Activated CD4-positive, alpha-beta memory T cell treated with anti-CD3 and anti-CD28 coated beads, Interleukin-2, amount 10 ng/mL, durations not matched to agents 7 days and 5 days (primary cell): ENCODE results near the gene STK4. TPM values are rescaled to one million over a fixed set of nuclear protein-coding genes. Genes with fewer than 3 reads are reported as not detected.

ENCODE experiments used
- CTCF ChIA-PET: fragments of 350-600 bp; sonication (Branson Sonifier 250); formaldehyde crosslinking; loops from one replicate; lab custom pipeline; 2021; ENCODE audit warnings: antibody characterized with exemption, inconsistent platforms; lab: Charles Lee
- POLR2A ChIA-PET: fragments of 350-600 bp; sonication (Branson Sonifier 250); formaldehyde crosslinking; loops from one replicate; lab custom pipeline; 2021; ENCODE audit warnings: antibody characterized with exemption; lab: Charles Lee
- DNase-seq: peaks from one replicate; pipeline ENCODE4 v3.0.0-alpha.2; 2020
- H3K27ac Mint-ChIP-seq: one replicate; pipeline ENCODE4 v1.8.0; 2021; ENCODE audit warnings: mild to moderate bottlenecking, mixed read lengths
- H3K27me3 Mint-ChIP-seq: one replicate; pipeline ENCODE4 v1.8.0; 2021; ENCODE audit warnings: mixed read lengths
- H3K36me3 Mint-ChIP-seq: one replicate; pipeline ENCODE4 v1.8.0; 2021; ENCODE audit warnings: low read depth, mixed read lengths
- H3K4me1 Mint-ChIP-seq: one replicate; pipeline ENCODE4 v1.8.0; 2021; ENCODE audit warnings: mixed read lengths
- H3K4me3 Mint-ChIP-seq: one replicate; pipeline ENCODE4 v1.8.0; 2021; ENCODE audit warnings: mild to moderate bottlenecking, mixed read lengths
- H3K9me3 Mint-ChIP-seq: one replicate; pipeline ENCODE4 v1.8.0; 2021; ENCODE audit warnings: mixed read lengths
- total RNA-seq, 2 experiments: library from RNA; stranded (reverse); gene quantifications; one replicate each; pipeline ENCODE4 v1.2.3, GENCODE V29; 2021

STK4 gene
- total RNA-seq, 2 experiments from 2014 or later: 204 to 213 TPM

DNA sequence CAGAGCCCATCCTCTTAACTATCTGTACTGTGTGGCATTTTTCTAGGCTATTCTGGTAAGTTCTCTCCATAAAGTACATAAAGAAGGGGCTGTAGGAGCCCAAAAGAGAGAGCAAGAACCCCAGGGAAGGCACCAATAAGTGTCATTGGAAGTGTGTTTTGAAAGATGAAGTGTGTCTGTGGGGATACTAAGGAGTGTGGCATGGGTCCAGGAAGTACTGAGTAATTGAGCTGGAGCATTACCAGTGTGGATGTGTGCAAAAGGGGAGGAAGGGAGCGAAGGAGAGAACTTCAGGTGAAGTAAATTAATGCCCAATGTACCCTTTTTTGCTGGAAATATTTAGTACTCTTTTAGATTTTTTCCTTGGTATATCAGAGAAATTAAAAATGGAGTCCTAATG, 70.7 kb downstream of the STK4 start:
- Mint-ChIP-seq H3K4me1 (peaks cover 55% of the 10 kb centered on the region), H3K9me3 (no peaks in the 10 kb centered on the region), H3K36me3 (peaks cover 52% of the 10 kb centered on the region), H3K4me3 (no peak overlapping the region), H3K27me3 (no peaks in the 10 kb centered on the region), H3K27ac (no peak overlapping the region)
- POLR2A ChIA-PET: no interaction called here
- DNase-seq: no peak
- CTCF ChIA-PET: interaction anchor here (1.4 kb wide), 1 partner anchor 26 kb away, joined by 5 read pairs; no protein-coding TSS in a partner anchor

DNA sequence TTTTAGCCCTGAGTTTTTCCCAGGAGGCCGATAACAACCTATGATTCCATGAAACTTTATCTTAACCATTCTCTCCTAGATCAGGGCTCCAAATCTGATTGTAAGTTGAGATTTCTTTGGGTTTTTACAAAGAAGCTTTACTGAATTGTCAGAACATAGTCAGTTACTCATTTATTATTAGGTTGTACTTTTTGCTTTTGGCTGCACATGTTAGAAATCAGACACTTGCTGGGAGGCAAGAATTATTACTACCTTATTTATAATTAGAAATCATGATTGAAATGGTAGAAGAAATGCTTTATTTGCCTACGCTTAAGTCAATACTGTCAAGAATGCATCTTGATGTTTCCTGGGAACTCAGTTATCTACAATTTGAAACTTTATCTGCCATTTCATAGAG, 71.3 kb downstream of the STK4 start:
- Mint-ChIP-seq H3K4me3 (no peak overlapping the region), H3K9me3 (no peaks in the 10 kb centered on the region), H3K4me1 (peaks cover 55% of the 10 kb centered on the region), H3K36me3 (peaks cover 54% of the 10 kb centered on the region), H3K27ac (no peak overlapping the region), H3K27me3 (no peaks in the 10 kb centered on the region)
- POLR2A ChIA-PET: no interaction called here
- DNase-seq: no peak
- CTCF ChIA-PET: interaction anchor here (1.4 kb wide), 1 partner anchor 26 kb away, joined by 5 read pairs; no protein-coding TSS in a partner anchor

DNA sequence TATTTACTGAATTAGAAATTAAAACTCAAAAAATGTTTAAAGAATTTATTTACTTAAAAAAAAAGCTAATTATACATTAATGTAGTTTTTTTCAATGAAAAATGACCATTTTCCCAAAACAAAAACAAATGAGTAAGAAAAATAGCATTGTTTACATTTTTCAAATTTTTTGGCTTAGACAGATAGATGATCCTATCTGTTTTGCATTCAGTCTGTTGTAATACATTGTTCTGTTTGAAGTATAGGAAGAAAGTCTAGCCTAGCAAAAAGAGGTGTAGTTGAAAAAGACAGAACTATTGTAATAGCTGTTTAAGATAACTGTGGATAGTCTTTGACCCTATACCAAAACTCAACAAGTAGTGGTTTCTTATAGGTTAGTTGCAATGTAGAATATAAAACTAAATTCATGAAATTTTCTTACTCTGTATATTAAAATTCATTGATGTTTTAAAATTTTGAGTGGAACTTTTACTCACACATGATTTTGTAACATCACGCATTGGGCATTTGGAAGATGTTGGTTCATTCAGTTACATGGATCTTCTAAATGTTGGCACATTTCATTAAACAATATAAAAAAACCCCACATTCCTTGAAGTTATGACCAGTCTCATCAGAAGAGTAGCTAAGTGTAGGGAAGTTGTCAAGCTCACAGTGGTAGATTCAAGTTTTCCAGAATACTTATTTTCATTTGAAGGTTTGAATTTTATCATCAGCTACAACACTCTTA, 72.6 kb downstream of the STK4 start:
- POLR2A ChIA-PET: no interaction called here
- Mint-ChIP-seq H3K27ac (no peak overlapping the region), H3K4me3 (no peak overlapping the region), H3K4me1 (peaks cover 58% of the 10 kb centered on the region), H3K36me3 (peaks cover 55% of the 10 kb centered on the region), H3K9me3 (no peaks in the 10 kb centered on the region), H3K27me3 (no peaks in the 10 kb centered on the region)
- no peak for DNase-seq
- CTCF ChIA-PET: interaction anchor here (1.2 kb wide), 1 partner anchor 9 kb away, joined by 3 read pairs; no protein-coding TSS in a partner anchor

- ChIA-PET POLR2A (no interaction called here), CTCF (interaction anchor here (1.2 kb wide), 1 partner anchor 10 kb away, joined by 3 read pairs; no protein-coding TSS in a partner anchor)
- Mint-ChIP-seq H3K4me3 (no peak overlapping the region), H3K27me3 (no peaks in the 10 kb centered on the region), H3K4me1 (peaks cover 59% of the 10 kb centered on the region), H3K9me3 (no peaks in the 10 kb centered on the region), H3K36me3 (peaks cover 58% of the 10 kb centered on the region), H3K27ac (no peak overlapping the region)
- DNase-seq: no peak
These were observed 73.1 kb downstream of the STK4 start for GRCh38 chr20:45039475-45039820.

GRCh38 chr20:45041464-45042337, 75.4 kb downstream of the STK4 start:
- ChIA-PET CTCF (interaction anchor here (1.4 to 5.3 kb wide), 2 partner anchors 9 to 54 kb away, joined by 4 to 75 read pairs; no protein-coding TSS in a partner anchor), POLR2A (interaction anchor here (0.7 to 1.7 kb wide), 2 partner anchors 10 to 52 kb away, joined by 3 to 5 read pairs; no protein-coding TSS in a partner anchor)
- H3K27ac Mint-ChIP-seq: peak overlapping the region; percentile 69
- no peak for DNase-seq
- H3K36me3 Mint-ChIP-seq: peaks cover 47% of the 10 kb centered on the region
- no peaks in the 10 kb centered on the region for H3K9me3 Mint-ChIP-seq
- no peak overlapping the region for H3K4me3 Mint-ChIP-seq
- H3K27me3 Mint-ChIP-seq: no peaks in the 10 kb centered on the region
- peaks cover 46% of the 10 kb centered on the region for H3K4me1 Mint-ChIP-seq

DNA sequence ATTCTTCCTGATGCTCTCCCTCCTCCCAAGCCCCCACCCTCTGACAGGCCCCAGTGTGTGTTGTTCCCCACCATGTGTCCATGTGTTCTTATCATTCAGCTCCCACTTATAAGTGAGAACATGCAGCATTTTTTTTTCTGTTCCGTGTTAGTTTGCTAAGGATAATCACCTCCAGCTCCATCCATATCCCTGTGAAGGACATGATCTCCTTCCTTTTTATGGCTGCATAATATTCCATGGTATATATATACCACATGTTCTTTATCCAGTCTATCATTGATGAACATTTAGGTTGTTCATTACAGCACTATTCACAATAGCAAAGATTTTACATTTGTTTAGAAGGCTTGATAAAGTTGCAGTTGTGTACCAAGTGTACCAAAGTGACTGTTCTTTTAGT, 76.7 kb downstream of the STK4 start:
- no peaks in the 10 kb centered on the region for H3K27me3 Mint-ChIP-seq
- ChIA-PET CTCF (interaction anchor here (1.1 to 5.3 kb wide), 9 partner anchors 8 to 251 kb away, joined by 4 to 75 read pairs (median 10); no protein-coding TSS in a partner anchor), POLR2A (interaction anchor here (0.9 to 1.7 kb wide), 5 partner anchors 8 to 35 kb away, joined by 3 to 5 read pairs (median 3); no protein-coding TSS in a partner anchor)
- DNase-seq: no peak
- H3K4me3 Mint-ChIP-seq: no peak overlapping the region
- no peaks in the 10 kb centered on the region for H3K9me3 Mint-ChIP-seq
- peaks cover 54% of the 10 kb centered on the region for H3K36me3 Mint-ChIP-seq
- H3K27ac Mint-ChIP-seq: peak overlapping the region; percentile 3
- H3K4me1 Mint-ChIP-seq: peaks cover 47% of the 10 kb centered on the region

DNA sequence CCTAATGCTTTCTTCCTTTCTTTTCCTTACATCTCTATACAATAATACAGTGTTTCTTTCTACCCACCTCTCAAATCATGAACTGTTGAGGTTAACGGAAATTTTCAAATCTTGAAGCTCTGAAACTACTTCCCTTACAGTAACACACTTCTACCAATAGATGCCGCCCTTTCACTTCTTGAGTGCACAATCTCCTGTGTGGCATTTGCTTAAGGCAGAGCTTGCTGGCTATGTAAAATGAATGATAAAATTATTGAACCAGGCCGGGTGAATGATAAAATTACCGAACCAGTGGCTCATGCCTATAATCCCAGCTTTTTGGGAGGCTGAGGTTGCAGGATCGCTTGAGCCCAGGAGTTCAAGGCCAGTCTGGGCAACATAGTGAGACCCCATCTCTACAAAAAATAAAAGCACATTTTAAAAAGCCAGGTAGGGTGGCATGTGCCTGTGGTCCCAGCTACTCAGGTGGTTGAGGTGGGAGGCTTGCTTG, 77.8 kb downstream of the STK4 start:
- Mint-ChIP-seq H3K9me3 (no peaks in the 10 kb centered on the region), H3K36me3 (peaks cover 61% of the 10 kb centered on the region), H3K4me1 (peaks cover 54% of the 10 kb centered on the region), H3K27me3 (no peaks in the 10 kb centered on the region), H3K27ac (peak overlapping the region; percentile 55), H3K4me3 (no peak overlapping the region)
- peak; percentile 43 for DNase-seq
- ChIA-PET CTCF (interaction anchor here (0.6 to 5.3 kb wide), 32 partner anchors 8 to 406 kb away, joined by 3 to 75 read pairs (median 4); no protein-coding TSS in a partner anchor), POLR2A (interaction anchor here (0.6 to 1.3 kb wide), 8 partner anchors 9 to 137 kb away, joined by 3 to 8 read pairs (median 4); no protein-coding TSS in a partner anchor)

- Mint-ChIP-seq H3K36me3 (peaks cover 66% of the 10 kb centered on the region), H3K9me3 (no peaks in the 10 kb centered on the region), H3K4me1 (peaks cover 58% of the 10 kb centered on the region), H3K27me3 (no peaks in the 10 kb centered on the region), H3K4me3 (no peak overlapping the region), H3K27ac (no peak overlapping the region)
- DNase-seq: no peak
- ChIA-PET POLR2A (interaction anchor here (0.6 to 1.3 kb wide), 6 partner anchors 9 to 137 kb away, joined by 3 to 8 read pairs (median 5); no protein-coding TSS in a partner anchor), CTCF (interaction anchor here (0.6 to 5.3 kb wide), 32 partner anchors 9 to 405 kb away, joined by 3 to 75 read pairs (median 4); no protein-coding TSS in a partner anchor)
These were observed 78.3 kb downstream of the STK4 start for GRCh38 chr20:45044601-45045000.

DNA sequence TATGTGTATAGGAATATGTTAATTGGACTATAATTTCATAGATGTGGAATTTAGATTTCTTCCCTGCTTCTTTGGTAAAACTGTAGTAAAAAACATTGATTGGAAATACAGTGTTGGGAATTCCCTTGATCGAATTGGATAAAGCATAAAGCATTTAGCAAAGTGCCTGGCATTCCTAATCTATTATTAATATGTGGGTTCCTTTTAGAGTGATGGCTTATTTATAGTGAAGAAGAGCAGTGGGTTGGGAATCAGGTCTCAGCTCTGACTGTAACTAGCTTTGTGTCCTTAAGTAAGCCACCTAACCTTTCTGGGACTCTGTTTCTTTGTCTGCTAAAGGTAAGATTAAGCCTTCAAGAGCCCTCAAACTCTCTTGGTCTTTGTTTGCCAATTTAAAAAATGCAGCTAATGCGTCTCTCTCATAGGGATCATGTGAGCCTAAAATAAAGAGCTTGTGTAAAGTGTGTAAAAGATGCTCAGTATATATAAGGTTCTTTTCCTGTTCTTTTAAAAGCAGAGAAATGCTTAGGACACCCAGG, 81.3 kb downstream of the STK4 start:
- H3K27ac Mint-ChIP-seq: no peak overlapping the region
- peaks cover 54% of the 10 kb centered on the region for H3K4me1 Mint-ChIP-seq
- peaks cover 60% of the 10 kb centered on the region for H3K36me3 Mint-ChIP-seq
- CTCF ChIA-PET: no interaction called here
- no peak overlapping the region for H3K4me3 Mint-ChIP-seq
- POLR2A ChIA-PET: no interaction called here
- no peaks in the 10 kb centered on the region for H3K27me3 Mint-ChIP-seq
- no peak for DNase-seq
- H3K9me3 Mint-ChIP-seq: no peaks in the 10 kb centered on the region

DNA sequence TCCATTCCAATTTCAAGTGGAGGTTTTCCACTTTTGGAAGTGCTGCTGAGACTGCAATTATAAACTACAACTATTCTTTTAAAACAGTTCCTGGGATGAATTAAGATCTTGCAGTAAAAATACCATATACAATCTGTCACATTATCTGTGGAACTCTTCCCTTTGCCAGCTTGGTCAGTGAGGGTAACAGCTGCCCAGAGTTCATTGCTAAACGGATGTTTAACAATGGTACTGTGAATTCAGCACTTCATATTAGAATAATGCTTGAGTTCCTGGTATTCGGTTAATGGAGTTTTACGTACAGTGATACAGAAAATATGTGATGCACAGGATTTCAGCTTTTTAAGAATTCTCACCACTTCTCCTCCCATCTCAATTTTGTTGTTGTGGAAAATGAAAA, 83.1 kb downstream of the STK4 start:
- POLR2A ChIA-PET: no interaction called here
- Mint-ChIP-seq H3K4me3 (no peak overlapping the region), H3K4me1 (peaks cover 55% of the 10 kb centered on the region)

DNA sequence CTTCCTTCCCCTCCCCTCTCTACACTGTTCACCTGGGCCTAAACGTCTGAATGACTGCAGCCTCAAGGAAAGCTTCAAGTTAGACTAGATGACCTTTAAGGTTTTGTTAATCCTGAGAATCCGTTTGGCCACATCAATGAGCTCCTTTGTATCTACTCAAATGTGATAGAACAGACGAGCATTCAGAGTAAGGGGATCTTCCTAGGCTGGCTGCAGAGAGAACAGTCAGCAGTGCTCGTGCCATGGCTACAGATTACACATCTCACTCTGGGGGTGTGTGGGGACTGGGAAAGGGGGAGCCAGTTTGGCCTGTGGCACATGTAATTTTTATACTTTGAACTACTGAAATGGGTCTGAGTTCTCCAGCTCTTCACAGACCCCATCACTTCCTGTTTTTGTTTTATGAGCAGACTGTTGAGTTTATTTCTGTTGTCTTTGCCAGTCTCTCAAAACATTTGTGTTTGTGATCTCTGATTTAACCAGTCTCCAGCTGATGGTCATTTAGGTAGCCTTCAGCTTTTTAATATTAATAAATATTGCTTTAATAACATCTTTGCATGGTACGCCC, 83.7 kb downstream of the STK4 start:
- peaks cover 68% of the 10 kb centered on the region for H3K36me3 Mint-ChIP-seq
- H3K27ac Mint-ChIP-seq: peak overlapping the region; percentile 28
- CTCF ChIA-PET: interaction anchor here (1.0 to 3.8 kb wide), 6 partner anchors 21 to 269 kb away, joined by 3 to 28 read pairs (median 4); no protein-coding TSS in a partner anchor
- H3K27me3 Mint-ChIP-seq: no peaks in the 10 kb centered on the region
- peaks cover 59% of the 10 kb centered on the region for H3K4me1 Mint-ChIP-seq
- DNase-seq: no peak
- POLR2A ChIA-PET: interaction anchor here (0.6 to 2.0 kb wide), 2 partner anchors 15 to 44 kb away, joined by 3 to 6 read pairs; no protein-coding TSS in a partner anchor
- H3K4me3 Mint-ChIP-seq: no peak overlapping the region
- no peaks in the 10 kb centered on the region for H3K9me3 Mint-ChIP-seq

More for the DNA sequence above, 83.1 kb downstream of the STK4 start:
- H3K9me3 Mint-ChIP-seq: no peaks in the 10 kb centered on the region
- DNase-seq: no peak
- H3K36me3 Mint-ChIP-seq: peaks cover 62% of the 10 kb centered on the region
- no peaks in the 10 kb centered on the region for H3K27me3 Mint-ChIP-seq
- peak overlapping the region; percentile 28 for H3K27ac Mint-ChIP-seq
- CTCF ChIA-PET: interaction anchor here (1.0 to 3.8 kb wide), 6 partner anchors 28 to 270 kb away, joined by 3 to 28 read pairs (median 4); no protein-coding TSS in a partner anchor
